Pancreas (tissue), 10 donors: ENCODE results near the gene RPS5. TPM values are rescaled to one million over a fixed set of nuclear protein-coding genes. Genes with fewer than 3 reads are reported as not detected.
"Not testable (repeated sequence)": the region's sequence is repeated elsewhere in the genome, so short reads cannot be mapped to it uniquely, and the experiment has no call there.

Experiments
- ATAC-seq, 4 donors: fragments of 200-7000 bp; cut with Tn5 transposase; one replicate each; pipeline versions ENCODE4 v1.8.0 to v1.9.1; 2020; ENCODE audit warnings: mild to moderate bottlenecking in 4 of 4, moderate library complexity in 4 of 4
- DNase-seq, 6 donors: peaks; one replicate each; pipeline ENCODE4 v3.0.0-alpha.2; 2020
- FAIRE-seq: peaks from 2 replicates; lab custom pipeline; 2012; peaks lifted over from hg19 to GRCh38; lab: Jason Lieb, UNC
- H3K27ac ChIP-seq, 4 donors: fragments of 200-600 bp; sonication (generic); 1 replicate in 3 of 4; 2 replicates in 1 of 4; pipeline versions ENCODE4 v1.5.0 to v1.8.0; 2020
- H3K27me3 ChIP-seq, 4 donors: fragments of 200-600 bp; one replicate each; pipeline ENCODE4 v1.8.0; 2021
- H3K36me3 ChIP-seq, 3 donors: fragments of 200-600 bp; sonication (generic) in 1 of 3; one replicate each; pipeline versions ENCODE4 v1.5.0 to v1.8.0; 2020 to 2021
- H3K4me1 ChIP-seq, 3 donors: fragments of 200-600 bp; one replicate each; pipeline ENCODE4 v1.8.0; 2021
- H3K4me3 ChIP-seq, 4 donors: fragments of 200-600 bp; sonication (generic) in 2 of 4; one replicate each; pipeline versions ENCODE4 v1.5.0 to v1.8.0; 2020 to 2021
- H3K9me3 ChIP-seq, 4 donors: fragments of 200-600 bp; one replicate each; pipeline ENCODE4 v1.8.0; 2021
- CTCF ChIP-seq, 4 donors: fragments of 200-600 bp; sonication (generic) in 3 of 4; IDR thresholded peaks; one replicate each; pipeline versions ENCODE4 v1.5.0 to v1.8.0; 2021; ENCODE audit warnings: antibody characterized with exemption in 4 of 4
- WGBS, 2 donors: extraction: QIAGEN DNeasy Blood & Tissue Kit; methylation state at CpG; one replicate each; pipeline ENCODE4 v1.1.7; 2013; 5-methylcytosine and 5-hydroxymethylcytosine counted together
- intact Hi-C, 3 donors: fragments of 100-400 bp; cut with DNase I; formaldehyde crosslinking; loops; one replicate each; pipeline versions ENCODE4 v1.11.1 to v1.14.2; 2022
- polyA plus RNA-seq, 2 donors: library from polyadenylated mRNA; stranded (reverse); fragments of 200-250 nt; gene quantifications; one replicate each; pipeline ENCODE4 v1.2.3, GENCODE V29; 2013
- total RNA-seq, 6 donors: library from RNA; stranded (reverse); fragmentation: NEBNext Ultra II Directional in 4 of 6; extraction: Animal tissue kit (Norgen Biotek cat#: 25700) in 4 of 6; gene quantifications; one replicate each; pipeline versions ENCODE4 v1.2.1 to v1.2.4, GENCODE V29; 2021 to 2023
- donor health status: healthy with polysubstance abuse.
- donor health status: DM: no; HTN: no; CAD: no; lungs with moderate emphysema.
- donor health status: DM: no; HTN: no; CAD: no.
- donor health status: control.
- donor health status: control.
- donor health status: Bipolar disorder and iron deficiency.
- donor health status: DM: yes; HTN: yes; CAD: no.
- donor health status: DM: no; HTN: no; CAD: no.
- donor health status: DM: no; HTN: no; CAD: no.
- donor health status: DM: yes; HTN: yes; CAD: no.

RPS5 gene
- total and polyA plus RNA-seq, 8 donors, result 637 to 1,373 (median 841) TPM

GRCh38 chr19:58372311-58373133 lies 14.5 kb upstream of the RPS5 start:
- Histone ChIP-seq H3K27me3 (no peaks in the 10 kb centered on the region), H3K4me3 (no peak overlapping the region), H3K36me3 (no peaks in the 10 kb centered on the region), H3K4me1 (no peaks in the 10 kb centered on the region), H3K27ac (no peak overlapping the region), H3K9me3 (no peaks in the 10 kb centered on the region)
- ATAC-seq (no peak), DNase-seq (peak in 2 of 6 donors; percentile 15 to 32), FAIRE-seq (no peak)
- 60 to 68% methylated on average over 15 of the region's 15 CpGs for WGBS, 2 donors
- intact Hi-C loops, result no loop called here
- no peak for TF ChIP-seq CTCF (IDR thresholded peaks at IDR 0.05)

GRCh38 chr19:58374200-58374599 lies 12.9 kb upstream of the RPS5 start:
- TF ChIP-seq CTCF (IDR thresholded peaks at IDR 0.05), result no peak
- intact Hi-C loops, result no loop called here
- Histone ChIP-seq H3K4me3 (no peak overlapping the region), H3K9me3 (no peaks in the 10 kb centered on the region), H3K4me1 (no peaks in the 10 kb centered on the region), H3K36me3 (no peaks in the 10 kb centered on the region), H3K27ac (no peak overlapping the region), H3K27me3 (no peaks in the 10 kb centered on the region)
- 90 to 93% methylated on average over 4 of the region's 4 CpGs for WGBS, 2 donors
- ATAC-seq (no peak), FAIRE-seq (no peak), DNase-seq (no peak)

- FAIRE-seq, H3K27me3 ChIP-seq, H3K36me3 ChIP-seq, ATAC-seq, H3K27ac ChIP-seq, H3K9me3 ChIP-seq, intact Hi-C loops, DNase-seq, H3K4me3 ChIP-seq: not testable (repeated sequence)
- H3K4me1 ChIP-seq, result peaks cover 0 to 10% (median 4%) of the 10 kb centered on the region in 3 donors
- WGBS, 2 donors, result 70 to 95% methylated on average over 5 to 7 of the region's 7 CpGs
Measured at GRCh38 chr19:58376724-58377123, 10.3 kb upstream of the RPS5 start.

GRCh38 chr19:58379246-58379645 lies 7.8 kb upstream of the RPS5 start:
- no peak for TF ChIP-seq CTCF (IDR thresholded peaks at IDR 0.05)
- no peak overlapping the region for H3K4me3 ChIP-seq
- WGBS, 2 donors, result 84 to 94% methylated on average over 6 of the region's 6 CpGs
- no peaks in the 10 kb centered on the region for H3K36me3 ChIP-seq
- H3K9me3 ChIP-seq, result no peaks in the 10 kb centered on the region
- no peaks in the 10 kb centered on the region for H3K27me3 ChIP-seq
- peaks cover 0 to 14% (median 4%) of the 10 kb centered on the region in 3 donors for H3K4me1 ChIP-seq
- DNase-seq, result peak in 3 of 6 donors; percentile 30 to 58 (median 34)
- no peak for ATAC-seq
- H3K27ac ChIP-seq, result no peak overlapping the region
- intact Hi-C loops, result no loop called here
- no peak for FAIRE-seq

GRCh38 chr19:58380037-58380661 lies 6.9 kb upstream of the RPS5 start:
- H3K27ac ChIP-seq, result peak overlapping the region; percentile 74 to 95 (median 88)
- no peaks in the 10 kb centered on the region for H3K27me3 ChIP-seq
- DNase-seq, result no peak
- ATAC-seq, result no peak
- TF ChIP-seq CTCF (IDR thresholded peaks at IDR 0.05), result no peak
- FAIRE-seq, result no peak
- H3K9me3 ChIP-seq, result no peaks in the 10 kb centered on the region
- H3K36me3 ChIP-seq, result no peaks in the 10 kb centered on the region
- H3K4me3 ChIP-seq, result peak overlapping the region; percentile 41 to 93 (median 80)
- 5 to 6% methylated on average over 23 to 24 of the region's 24 CpGs for WGBS, 2 donors
- peaks cover 0 to 18% (median 4%) of the 10 kb centered on the region in 3 donors for H3K4me1 ChIP-seq
- intact Hi-C loops, result no loop called here
